Gastroesophageal sphincter (tissue), 3 donors: Measurements from ENCODE around the gene NUDT14.

ENCODE experiments used
- EP300 ChIP-seq: sonication (generic); formaldehyde crosslinking; IDR thresholded peaks from one replicate; pipeline ENCODE4 v1.6.1; 2017; ENCODE audit warnings: antibody characterized with exemption, mild to moderate bottlenecking
- POLR2A ChIP-seq, 2 donors: fragments of 450-650 bp; IDR thresholded peaks; one replicate each; pipeline ENCODE4 v1.6.1; 2017; ENCODE audit warnings: antibody characterized with exemption in 2 of 2, mild to moderate bottlenecking in 2 of 2, moderate library complexity in 1 of 2
- TF ChIP-seq, protein P1 (sequence below), 4 experiments: fragments of 200-600 bp in 2 of 4; fragments of 450-650 bp in 2 of 4; sonication (generic) in 1 of 4; IDR thresholded peaks; one replicate each; pipeline ENCODE4 v1.5.1; 2017 to 2019; ENCODE audit warnings: antibody characterized with exemption in 4 of 4, mild to moderate bottlenecking in 2 of 4, moderate library complexity in 2 of 4

DNA sequence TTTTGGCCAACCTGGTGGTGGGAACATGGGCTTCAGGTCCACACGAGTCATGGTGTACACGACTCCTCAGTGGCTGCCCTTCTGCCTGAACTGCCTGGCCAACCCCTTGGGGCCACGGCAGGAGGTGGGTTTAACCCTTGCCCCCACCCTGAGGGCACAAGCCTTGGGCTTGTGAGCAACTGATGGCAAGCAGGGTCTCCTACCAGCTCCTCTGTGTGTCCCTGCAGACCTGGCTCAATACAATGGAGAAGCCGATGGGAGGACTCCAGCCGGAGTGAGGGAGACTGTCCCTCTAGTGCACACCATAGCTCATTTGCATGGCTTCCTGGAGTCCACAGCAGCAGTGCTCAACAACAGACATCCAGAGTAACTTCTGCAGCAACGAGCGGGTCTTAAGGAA is 40.5 kb downstream of the NUDT14 start:
- TF ChIP-seq, protein P1, sequence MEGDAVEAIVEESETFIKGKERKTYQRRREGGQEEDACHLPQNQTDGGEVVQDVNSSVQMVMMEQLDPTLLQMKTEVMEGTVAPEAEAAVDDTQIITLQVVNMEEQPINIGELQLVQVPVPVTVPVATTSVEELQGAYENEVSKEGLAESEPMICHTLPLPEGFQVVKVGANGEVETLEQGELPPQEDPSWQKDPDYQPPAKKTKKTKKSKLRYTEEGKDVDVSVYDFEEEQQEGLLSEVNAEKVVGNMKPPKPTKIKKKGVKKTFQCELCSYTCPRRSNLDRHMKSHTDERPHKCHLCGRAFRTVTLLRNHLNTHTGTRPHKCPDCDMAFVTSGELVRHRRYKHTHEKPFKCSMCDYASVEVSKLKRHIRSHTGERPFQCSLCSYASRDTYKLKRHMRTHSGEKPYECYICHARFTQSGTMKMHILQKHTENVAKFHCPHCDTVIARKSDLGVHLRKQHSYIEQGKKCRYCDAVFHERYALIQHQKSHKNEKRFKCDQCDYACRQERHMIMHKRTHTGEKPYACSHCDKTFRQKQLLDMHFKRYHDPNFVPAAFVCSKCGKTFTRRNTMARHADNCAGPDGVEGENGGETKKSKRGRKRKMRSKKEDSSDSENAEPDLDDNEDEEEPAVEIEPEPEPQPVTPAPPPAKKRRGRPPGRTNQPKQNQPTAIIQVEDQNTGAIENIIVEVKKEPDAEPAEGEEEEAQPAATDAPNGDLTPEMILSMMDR (IDR thresholded peaks at IDR 0.05) = no peak
- TF ChIP-seq EP300 (no peak), POLR2A (IDR thresholded peaks at IDR 0.05) (no peak)
